Thyroid gland (tissue), 4 donors: ENCODE results near the gene MCUR1.

Source experiments
- CTCF ChIP-seq, 6 experiments: fragments of 200-600 bp in 3 of 6; fragments of 450-650 bp in 3 of 6; sonication (generic) in 3 of 6; IDR thresholded peaks; one replicate each; pipeline ENCODE4 v1.5.1; 2016 to 2019; ENCODE audit warnings: antibody characterized with exemption in 6 of 6, mild to moderate bottlenecking in 2 of 6, inconsistent platforms in 1 of 6, moderate library complexity in 1 of 6
- POLR2A ChIP-seq, 2 donors: fragments of 450-650 bp; IDR thresholded peaks; one replicate each; pipeline ENCODE4 v1.6.1; 2017; ENCODE audit warnings: antibody characterized with exemption in 2 of 2, mild to moderate bottlenecking in 2 of 2, moderate library complexity in 1 of 2

- TF ChIP-seq POLR2A (IDR thresholded peaks at IDR 0.05) (no peak), CTCF (IDR thresholded peaks at IDR 0.05) (no peak)
Observed at GRCh38 chr6:13742961-13743735, 71.2 kb downstream of the MCUR1 start.
